Endothelial cell of coronary artery (primary cell): ENCODE measurements around the gene GCAT. TPM values are rescaled to one million over a fixed set of nuclear protein-coding genes. Genes with fewer than 3 reads are reported as not detected.

Experiments
- total RNA-seq: library from RNA; depleted of rRNA; stranded (reverse); fragments of >200 nt; gene quantifications from 2 replicates; pipeline ENCODE4 v1.2.3, GENCODE V29; 2014

Gene GCAT
- 18.5 and 31.3 TPM in 2 replicates for total RNA-seq

GRCh38 chr22:37807410-37808293 lies at the start of gene GCAT:
GCAT (plus strand) TSS chr22:37807934; CDS start chr22:37807968, 34 bp downstream.

GRCh38 chr22:37823134-37823985 lies 15.6 kb downstream of the GCAT start, which contains the start of gene GALR3:
GALR3 (plus strand) TSS chr22:37823382; CDS start chr22:37823407, 25 bp downstream.

GRCh38 chr22:37849089-37849751 lies 41.5 kb downstream of the GCAT start, which contains the start of gene EIF3L:
EIF3L (plus strand) TSS chr22:37849419; CDS start chr22:37849450, 31 bp downstream.

Other genes starting within 250 kb of the GCAT start
- 16.5 and 23.1 TPM in 2 replicates for gene CDC42EP1, start 247.5 kb upstream of the GCAT start, total RNA-seq
- gene LGALS2, start 227.8 kb upstream of the GCAT start, total RNA-seq, result not detected in 2 replicates
- gene GGA1, start 199.1 kb upstream of the GCAT start, total RNA-seq, result 29.3 and 44.0 TPM in 2 replicates
- gene SH3BP1, start 168.3 kb upstream of the GCAT start, total RNA-seq, result 0.54 and 2.5 TPM in 2 replicates
- 7.2 and 7.4 TPM in 2 replicates for gene PDXP, start 149.2 kb upstream of the GCAT start, total RNA-seq
- gene LGALS1, start 132.3 kb upstream of the GCAT start, total RNA-seq, result 7,806 and 8,155 TPM in 2 replicates
- 26.7 and 37.4 TPM in 2 replicates for gene NOL12, start 121.6 kb upstream of the GCAT start, total RNA-seq
- gene TRIOBP, start 110.9 kb upstream of the GCAT start, total RNA-seq, result 82.5 and 105 TPM in 2 replicates
- gene GALR3, start 15.4 kb downstream of the GCAT start, total RNA-seq, result not detected in 2 replicates
- 22.9 and 31.6 TPM in 2 replicates for gene ANKRD54, start 36.4 kb downstream of the GCAT start, total RNA-seq
- gene EIF3L, start 41.5 kb downstream of the GCAT start, total RNA-seq, result 340 and 346 TPM in 2 replicates
- 25.3 and 35.6 TPM in 2 replicates for gene MICALL1, start 98.4 kb downstream of the GCAT start, total RNA-seq
- gene C22orf23, start 145.7 kb downstream of the GCAT start, total RNA-seq, result 0.19 and 0.27 TPM in 2 replicates
- gene POLR2F, start 145.8 kb downstream of the GCAT start, total RNA-seq, result 85.0 and 90.1 TPM in 2 replicates
- gene SOX10, start 176.6 kb downstream of the GCAT start, total RNA-seq, result not detected in 2 replicates
- gene PICK1, start 249.5 kb downstream of the GCAT start, total RNA-seq, result 8.5 and 10.0 TPM in 2 replicates